Endodermal cell (in vitro differentiated cells): ENCODE measurements around the gene UVRAG. TPM values are rescaled to one million over a fixed set of nuclear protein-coding genes. Genes with fewer than 3 reads are reported as not detected.

Experiments used
- DNase-seq: peaks from one replicate; pipeline ENCODE4 v3.0.0-alpha.2; 2017
- H3K27ac ChIP-seq: 2 replicates; pipeline ENCODE4 v1.5.1; 2013; ENCODE audit warnings: mild to moderate bottlenecking, low read depth, low read length, moderate library complexity
- H3K27me3 ChIP-seq: 2 replicates; pipeline ENCODE4 v1.6.1; 2013; ENCODE audit warnings: mild to moderate bottlenecking, low read length, moderate library complexity; ENCODE audit not compliant: insufficient read depth, control insufficient read depth, poor library complexity, severe bottlenecking
- H3K36me3 ChIP-seq: 2 replicates; pipeline ENCODE4 v1.7.0; 2013; ENCODE audit warnings: mild to moderate bottlenecking, low read length, moderate library complexity; ENCODE audit not compliant: control insufficient read depth, insufficient read depth
- H3K4me1 ChIP-seq: one replicate; pipeline ENCODE4 v1.7.0; 2013; ENCODE audit warnings: low read length; ENCODE audit not compliant: control insufficient read depth, insufficient read depth
- H3K4me3 ChIP-seq: 2 replicates; pipeline ENCODE4 v1.5.1; 2013; ENCODE audit warnings: mild to moderate bottlenecking, low read length, moderate library complexity
- H3K9ac ChIP-seq: 2 replicates; pipeline ENCODE4 v1.6.1; 2013; ENCODE audit warnings: mild to moderate bottlenecking, low read length, moderate library complexity; ENCODE audit not compliant: poor library complexity, severe bottlenecking; ENCODE audit errors: extremely low read depth
- H3K9me3 ChIP-seq: 2 replicates; pipeline ENCODE4 v1.6.1; 2013; ENCODE audit warnings: mild to moderate bottlenecking, low read length, moderate library complexity; ENCODE audit not compliant: control insufficient read depth
- H3K27ac Mint-ChIP-seq: 2 replicates; pipeline ENCODE4 v1.8.0; 2020; ENCODE audit warnings: mixed read lengths
- H3K27me3 Mint-ChIP-seq: 2 replicates; pipeline ENCODE4 v1.8.0; 2021; ENCODE audit warnings: mild to moderate bottlenecking, mixed read lengths; ENCODE audit not compliant: insufficient read depth
- H3K36me3 Mint-ChIP-seq: 2 replicates; pipeline ENCODE4 v1.8.0; 2020; ENCODE audit warnings: low read depth, mixed read lengths
- H3K4me1 Mint-ChIP-seq: 2 replicates; pipeline ENCODE4 v1.8.0; 2020; ENCODE audit warnings: mixed read lengths
- H3K4me3 Mint-ChIP-seq: 2 replicates; pipeline ENCODE4 v1.8.0; 2020; ENCODE audit warnings: mild to moderate bottlenecking, moderate library complexity, mixed read lengths
- H3K9me3 Mint-ChIP-seq: 2 replicates; pipeline ENCODE4 v1.8.0; 2020; ENCODE audit warnings: mild to moderate bottlenecking, mixed read lengths
- CTCF ChIP-seq: fragments of 200-600 bp; sonication (generic); conservative IDR thresholded peaks from 2 replicates; pipeline ENCODE4 v1.5.0; 2021; ENCODE audit warnings: antibody characterized with exemption, mild to moderate bottlenecking
- WGBS, 2 experiments: methylation state at CpG; one replicate each; pipeline versions ENCODE4 v1.1.5 to v1.1.7; 2013; ENCODE audit warnings: missing lambda C conversion rate in 2 of 2, mixed read lengths in 1 of 2; ENCODE audit not compliant: insufficient coverage in 1 of 2, insufficient read length in 1 of 2; 5-methylcytosine and 5-hydroxymethylcytosine counted together
- total RNA-seq, 2 donors: library from RNA; stranded (reverse); fragmentation: NEBNext Ultra II Directional in 1 of 2; extraction: Animal tissue kit (Norgen Biotek cat#: 25700) in 1 of 2; gene quantifications; 2 replicates in 1 of 2; 3 replicates in 1 of 2; pipeline ENCODE4 v1.2.1, GENCODE V29; 2021

Gene UVRAG
- total RNA-seq, 2 donors from 2014 or later = 19.7 to 34.9 TPM

GRCh38 chr11:76148941-76149613 lies 334.1 kb downstream of the UVRAG start:
- no peak for TF ChIP-seq CTCF
- WGBS, 2 experiments = 89 to 90% methylated on average over 12 to 17 of the region's 17 CpGs

GRCh38 chr11:76149713-76150112 lies 334.7 kb downstream of the UVRAG start:
- Histone ChIP-seq H3K9me3 (no peaks in the 10 kb centered on the region), H3K36me3 (no peaks in the 10 kb centered on the region), H3K4me1 (peaks cover 6% of the 10 kb centered on the region), H3K4me3 (no peak overlapping the region), H3K27ac (no peak overlapping the region), H3K9ac (no peak overlapping the region), H3K27me3 (peaks cover 76% of the 10 kb centered on the region)
- Mint-ChIP-seq H3K4me3 (no peak overlapping the region), H3K27ac (no peak overlapping the region), H3K27me3 (peaks cover 88% of the 10 kb centered on the region), H3K9me3 (no peaks in the 10 kb centered on the region), H3K36me3 (no peaks in the 10 kb centered on the region), H3K4me1 (peaks cover 16% of the 10 kb centered on the region)
- no peak for DNase-seq
- 95% methylated on average over 5 to 6 of the region's 6 CpGs for WGBS, 2 experiments
- TF ChIP-seq CTCF = no peak

More at GRCh38 chr11:76148941-76149613, 334.1 kb downstream of the UVRAG start:
- Mint-ChIP-seq H3K27me3 (peaks cover 88% of the 10 kb centered on the region), H3K9me3 (no peaks in the 10 kb centered on the region), H3K27ac (no peak overlapping the region), H3K4me3 (no peak overlapping the region), H3K36me3 (no peaks in the 10 kb centered on the region), H3K4me1 (peaks cover 16% of the 10 kb centered on the region)
- Histone ChIP-seq H3K9me3 (no peaks in the 10 kb centered on the region), H3K4me3 (no peak overlapping the region), H3K9ac (no peak overlapping the region), H3K27me3 (peaks cover 76% of the 10 kb centered on the region), H3K36me3 (no peaks in the 10 kb centered on the region), H3K27ac (no peak overlapping the region), H3K4me1 (peaks cover 6% of the 10 kb centered on the region)
- no peak for DNase-seq

- no peak overlapping the region for H3K27ac Mint-ChIP-seq
- 96 to 97% methylated on average over 3 to 4 of the region's 4 CpGs for WGBS, 2 experiments
Measured at GRCh38 chr11:76150141-76150540, 335.1 kb downstream of the UVRAG start.

More at GRCh38 chr11:76150141-76150540, 335.1 kb downstream of the UVRAG start:
- Histone ChIP-seq H3K36me3 (no peaks in the 10 kb centered on the region), H3K9me3 (no peaks in the 10 kb centered on the region), H3K27me3 (peaks cover 76% of the 10 kb centered on the region), H3K9ac (no peak overlapping the region), H3K4me1 (peaks cover 6% of the 10 kb centered on the region), H3K27ac (no peak overlapping the region), H3K4me3 (no peak overlapping the region)
- no peak for TF ChIP-seq CTCF
- Mint-ChIP-seq H3K9me3 (no peaks in the 10 kb centered on the region), H3K4me1 (peaks cover 16% of the 10 kb centered on the region), H3K4me3 (no peak overlapping the region), H3K27me3 (peaks cover 86% of the 10 kb centered on the region), H3K36me3 (no peaks in the 10 kb centered on the region)
- DNase-seq = no peak
